Bronchial epithelial cell (primary cell): Measurements from ENCODE around the gene MEIS1. TPM values are rescaled to one million over a fixed set of nuclear protein-coding genes. Genes with fewer than 3 reads are reported as not detected.

Experiments used
- DNase-seq: peaks from one replicate; pipeline ENCODE4 v3.0.0-alpha.2; 2010; ENCODE audit warnings: low read depth
- FAIRE-seq: peaks from 2 replicates; lab custom pipeline; 2011; peaks lifted over from hg19 to GRCh38; lab: Jason Lieb, UNC
- H3K27me3 ChIP-seq: 2 replicates; pipeline ENCODE4 v1.5.1; 2011; ENCODE audit warnings: low read length; ENCODE audit not compliant: control insufficient read depth, insufficient read depth
- H3K36me3 ChIP-seq: 2 replicates; pipeline ENCODE4 v1.5.1; 2011; ENCODE audit warnings: low read length; ENCODE audit not compliant: control insufficient read depth, insufficient read depth
- H3K4me3 ChIP-seq: 2 replicates; pipeline ENCODE4 v1.5.1; 2011; ENCODE audit warnings: mild to moderate bottlenecking, low read depth, low read length, control low read depth
- total RNA-seq: library from RNA; depleted of rRNA; stranded (reverse); fragments of >200 nt; gene quantifications from 2 replicates; pipeline ENCODE4 v1.2.1, GENCODE V29; 2014
- TF ChIP-seq, protein P1 (sequence below): IDR thresholded peaks from 2 replicates; pipeline ENCODE4 v1.5.1; 2011; ENCODE audit warnings: mild to moderate bottlenecking, moderate library complexity, low read length, control low read depth, inconsistent platforms; ENCODE audit not compliant: insufficient read depth, severe bottlenecking

The MEIS1 gene
- total RNA-seq, 1 donor from 2014 or later, result 28.4 TPM

DNA sequence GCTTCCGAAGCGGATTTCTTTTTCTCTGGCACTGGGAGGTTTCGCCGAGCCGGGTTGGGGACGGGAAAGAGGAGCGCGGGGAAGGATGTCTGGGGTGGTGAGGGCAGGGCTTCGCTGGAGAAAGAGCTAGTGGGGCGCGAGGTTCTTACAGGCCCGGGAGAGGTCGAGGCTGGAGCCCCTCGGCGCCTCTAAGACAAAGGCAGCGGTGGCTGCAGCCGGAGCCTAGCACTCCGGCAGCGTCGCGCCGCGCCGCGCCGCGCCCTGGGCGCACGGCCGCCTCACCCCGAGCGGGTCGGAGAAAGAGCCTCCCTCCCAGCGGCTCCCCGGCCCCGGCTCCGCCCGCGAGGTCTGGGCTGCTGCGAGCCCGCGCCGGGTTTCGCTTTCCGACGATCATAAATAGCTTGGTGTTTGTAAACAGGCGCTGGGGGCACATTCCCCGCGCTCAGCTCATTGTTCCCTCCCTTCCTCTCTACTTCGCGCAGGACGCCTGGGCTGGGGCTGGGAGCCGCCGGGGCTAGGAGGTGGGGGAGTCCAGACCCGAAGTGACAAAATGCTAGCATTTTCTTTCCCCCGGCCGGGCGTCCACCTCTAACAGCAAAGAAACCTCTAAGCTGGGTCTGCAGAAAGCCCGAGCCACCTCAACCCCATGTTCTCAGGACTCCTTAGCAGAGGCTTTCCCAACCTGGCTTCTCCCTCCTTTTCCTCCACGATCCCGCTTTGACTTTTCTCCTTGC, 813 bp upstream of the MEIS1 start:
- Histone ChIP-seq H3K27me3 (no peaks in the 10 kb centered on the region), H3K36me3 (peaks cover 2% of the 10 kb centered on the region), H3K4me3 (peak overlapping the region; percentile 86)
- TF ChIP-seq, protein P1, sequence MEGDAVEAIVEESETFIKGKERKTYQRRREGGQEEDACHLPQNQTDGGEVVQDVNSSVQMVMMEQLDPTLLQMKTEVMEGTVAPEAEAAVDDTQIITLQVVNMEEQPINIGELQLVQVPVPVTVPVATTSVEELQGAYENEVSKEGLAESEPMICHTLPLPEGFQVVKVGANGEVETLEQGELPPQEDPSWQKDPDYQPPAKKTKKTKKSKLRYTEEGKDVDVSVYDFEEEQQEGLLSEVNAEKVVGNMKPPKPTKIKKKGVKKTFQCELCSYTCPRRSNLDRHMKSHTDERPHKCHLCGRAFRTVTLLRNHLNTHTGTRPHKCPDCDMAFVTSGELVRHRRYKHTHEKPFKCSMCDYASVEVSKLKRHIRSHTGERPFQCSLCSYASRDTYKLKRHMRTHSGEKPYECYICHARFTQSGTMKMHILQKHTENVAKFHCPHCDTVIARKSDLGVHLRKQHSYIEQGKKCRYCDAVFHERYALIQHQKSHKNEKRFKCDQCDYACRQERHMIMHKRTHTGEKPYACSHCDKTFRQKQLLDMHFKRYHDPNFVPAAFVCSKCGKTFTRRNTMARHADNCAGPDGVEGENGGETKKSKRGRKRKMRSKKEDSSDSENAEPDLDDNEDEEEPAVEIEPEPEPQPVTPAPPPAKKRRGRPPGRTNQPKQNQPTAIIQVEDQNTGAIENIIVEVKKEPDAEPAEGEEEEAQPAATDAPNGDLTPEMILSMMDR, result no peak
- DNase-seq (peak; percentile 55), FAIRE-seq (no peak)

DNA sequence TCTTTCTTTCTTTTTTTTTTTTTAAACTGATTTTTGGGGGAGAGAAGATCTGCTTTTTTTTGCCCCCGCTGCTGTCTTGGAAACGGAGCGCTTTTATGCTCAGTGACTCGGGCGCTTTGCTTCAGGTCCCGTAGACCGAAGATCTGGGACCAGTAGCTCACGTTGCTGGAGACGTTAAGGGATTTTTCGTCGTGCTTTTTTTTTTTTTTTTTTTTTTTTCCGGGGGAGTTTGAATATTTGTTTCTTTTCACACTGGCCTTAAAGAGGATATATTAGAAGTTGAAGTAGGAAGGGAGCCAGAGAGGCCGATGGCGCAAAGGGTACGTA, 587 bp downstream of the MEIS1 start:
- peaks cover 6% of the 10 kb centered on the region for H3K36me3 ChIP-seq
- H3K27me3 ChIP-seq, result no peaks in the 10 kb centered on the region
- TF ChIP-seq, protein P1, result no peak
- FAIRE-seq (no peak), DNase-seq (no peak)
- H3K4me3 ChIP-seq, result peak overlapping the region; percentile 86

DNA sequence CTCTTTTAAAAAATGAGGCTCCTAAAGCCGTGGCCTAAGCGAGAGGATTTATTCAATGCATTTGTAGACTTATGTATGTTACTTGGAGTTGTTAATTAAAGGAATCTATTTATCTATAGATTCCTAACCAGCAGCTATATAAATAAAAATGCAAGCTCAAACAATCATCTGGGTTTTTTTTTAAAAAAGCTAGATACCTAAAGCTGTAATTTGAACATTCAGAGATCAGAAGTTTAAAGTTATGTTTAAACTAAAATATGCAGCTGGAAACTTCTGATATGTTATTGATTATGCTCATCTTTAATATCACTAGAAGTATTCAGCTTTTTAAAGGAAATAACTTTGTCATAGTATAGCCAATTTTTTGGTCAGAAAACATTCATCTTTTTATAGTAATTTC, 1.0 kb downstream of the MEIS1 start:
- FAIRE-seq (no peak), DNase-seq (peak; percentile 9)
- peak overlapping the region; percentile 86 for H3K4me3 ChIP-seq
- TF ChIP-seq, protein P1, result no peak
- H3K36me3 ChIP-seq, result peaks cover 8% of the 10 kb centered on the region
- no peaks in the 10 kb centered on the region for H3K27me3 ChIP-seq

DNA sequence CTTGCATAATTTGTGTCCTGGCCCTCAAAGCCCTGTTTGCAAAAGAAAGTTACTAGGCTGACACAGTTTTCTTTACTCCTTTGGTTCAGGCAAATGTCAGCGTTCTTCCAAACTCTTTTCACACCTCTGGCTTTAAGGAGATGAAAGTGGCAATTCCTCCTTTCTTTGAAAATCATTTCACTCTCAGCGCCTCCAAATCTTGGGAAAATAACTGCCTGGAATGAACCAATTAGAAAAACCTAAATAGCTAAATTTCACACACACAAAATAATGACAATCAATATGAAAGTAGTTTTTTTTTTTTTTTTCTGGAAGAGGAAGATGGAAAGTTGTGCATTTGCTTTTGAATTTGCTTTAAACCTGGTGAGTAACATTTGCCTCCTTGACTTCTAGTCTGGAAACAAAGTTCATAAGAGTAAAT, 1.7 kb downstream of the MEIS1 start:
- H3K27me3 ChIP-seq, result no peaks in the 10 kb centered on the region

DNA sequence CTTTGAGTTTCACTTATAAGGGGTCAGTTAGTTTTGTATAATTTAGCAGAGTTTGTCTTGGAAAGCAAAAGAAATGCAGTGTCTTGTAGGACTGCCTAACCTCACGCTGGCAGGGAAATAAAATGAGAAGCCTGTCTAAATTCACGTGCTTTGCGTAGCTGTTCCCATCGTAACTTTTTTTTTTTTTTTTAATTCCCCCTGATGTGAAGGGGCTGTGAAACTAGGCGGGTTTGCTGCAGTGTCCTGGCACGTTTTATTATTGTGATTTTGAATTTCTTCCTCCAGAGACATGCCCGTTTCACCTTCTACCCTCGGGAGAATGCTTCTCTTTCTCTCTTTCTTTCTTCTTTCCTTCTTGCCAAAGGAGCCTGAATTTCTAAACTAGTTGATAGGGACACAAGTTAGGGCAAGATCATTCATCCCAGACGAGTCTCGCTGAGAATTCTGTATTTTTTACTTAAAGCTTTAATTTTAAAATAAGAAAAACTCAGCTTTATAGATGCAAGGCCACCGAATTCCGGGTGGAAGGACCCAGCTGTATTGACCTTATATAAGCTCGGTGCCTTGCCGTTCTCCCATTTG, 2.3 kb downstream of the MEIS1 start:
- TF ChIP-seq, protein P1, result no peak
- DNase-seq (peak; percentile 17), FAIRE-seq (no peak)
- Histone ChIP-seq H3K36me3 (peaks cover 8% of the 10 kb centered on the region), H3K4me3 (peak overlapping the region; percentile 86), H3K27me3 (no peaks in the 10 kb centered on the region)

More for the DNA sequence above, 1.7 kb downstream of the MEIS1 start:
- FAIRE-seq (no peak), DNase-seq (no peak)
- peak overlapping the region; percentile 86 for H3K4me3 ChIP-seq
- peaks cover 8% of the 10 kb centered on the region for H3K36me3 ChIP-seq
- TF ChIP-seq, protein P1, result no peak
